Epithelial cell of alveolus of lung (primary cell): ENCODE data around the gene IQCF5. TPM values are rescaled to one million over a fixed set of nuclear protein-coding genes. Genes with fewer than 3 reads are reported as not detected.

Source experiments
- total RNA-seq: library from RNA; depleted of rRNA; stranded (reverse); fragments of >200 nt; gene quantifications from 2 replicates; pipeline ENCODE4 v1.2.1, GENCODE V29; 2015

The IQCF5 gene
- not detected in 2 replicates for total RNA-seq

DNA sequence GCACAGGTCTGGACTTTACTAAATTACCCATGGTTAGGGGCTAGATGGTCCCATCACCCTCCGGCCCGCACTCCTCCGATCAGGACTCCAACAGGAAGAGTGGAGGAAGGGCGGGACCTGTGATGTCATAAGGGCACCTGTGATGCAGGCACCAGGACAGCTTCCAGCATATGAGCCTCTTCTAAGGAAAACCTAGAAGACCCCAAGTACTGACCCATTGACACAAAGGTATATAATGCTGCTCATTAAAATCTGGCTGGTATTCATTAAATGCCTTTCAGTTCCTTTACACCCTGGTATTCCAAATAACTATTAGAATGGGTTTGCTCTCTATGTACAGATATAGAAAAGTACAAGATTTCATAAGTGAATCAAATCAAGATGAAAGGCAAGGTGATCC, at the start of gene IQCF5:
IQCF5 (minus strand) TSS at position 101 of the 400 bp plus-strand sequence; CDS start at position 31, 70 bp downstream.

DNA sequence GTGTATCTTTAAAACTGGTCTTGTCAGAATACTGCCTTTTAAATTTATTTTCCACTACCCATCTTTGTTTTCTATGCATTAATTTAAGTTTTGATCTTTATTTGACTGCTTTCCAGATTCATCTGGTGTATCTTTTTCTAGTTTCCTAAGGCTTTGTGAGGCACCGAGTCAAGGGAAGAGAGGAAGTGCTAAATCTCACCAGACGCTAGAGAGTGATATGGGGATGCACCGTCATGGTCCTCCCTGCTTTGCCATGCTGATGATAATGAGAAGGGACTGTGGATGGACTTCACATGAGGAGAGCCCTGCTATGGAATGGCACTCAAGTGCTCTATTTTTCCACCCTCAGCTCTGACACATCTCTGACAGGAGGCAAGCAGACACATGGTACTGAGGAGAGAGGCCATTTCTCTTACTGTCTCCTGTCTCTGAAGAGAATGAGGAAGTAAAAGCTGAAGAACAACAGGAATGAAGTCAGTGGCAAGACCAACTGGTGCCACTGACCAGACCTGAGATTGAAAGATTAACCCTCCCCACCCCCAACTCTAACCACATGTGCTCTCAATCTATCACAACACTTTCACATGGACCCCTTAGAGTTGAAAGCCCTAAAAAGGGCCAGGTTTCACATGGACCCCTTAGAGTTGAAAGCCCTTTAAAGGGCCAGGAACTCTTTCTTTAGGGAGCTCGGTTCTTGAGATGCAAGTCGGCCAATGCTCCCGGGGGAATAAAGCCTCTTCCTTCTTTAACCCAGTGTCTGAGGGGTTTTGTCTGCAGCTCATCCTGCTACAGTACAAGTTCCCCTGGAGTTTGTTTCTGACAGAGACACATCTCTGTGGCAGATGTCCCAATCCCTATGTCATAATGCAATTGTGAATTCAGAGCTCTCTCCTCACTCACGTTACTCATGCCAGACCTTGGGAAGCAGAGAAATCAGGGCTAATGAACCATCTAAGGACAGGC, 14.4 kb downstream of the IQCF5 start, which contains the start of gene IQCF2:
IQCF2 (plus strand) TSS at position 913 of the 963 bp plus-strand sequence. CDS start 52 bp downstream, outside the sequence.

Other genes with a start within 250 kb of the IQCF5 start
- gene TEX264, start 204.3 kb downstream of the IQCF5 start, total RNA-seq = 54.4 and 85.0 TPM in 2 replicates
- 0.24 TPM in 1 of 2 replicates, not detected in the other for gene GRM2, start 168.5 kb downstream of the IQCF5 start, total RNA-seq
- not detected in 2 replicates for gene IQCF6, start 96.4 kb downstream of the IQCF5 start, total RNA-seq
- gene IQCF2, start 14.0 kb downstream of the IQCF5 start, total RNA-seq = not detected in 2 replicates
- not detected in 2 replicates for gene IQCF1, start 27.8 kb upstream of the IQCF5 start, total RNA-seq
- gene RRP9, start 66.3 kb upstream of the IQCF5 start, total RNA-seq = 8.6 and 25.5 TPM in 2 replicates
- gene PARP3, start 66.8 kb upstream of the IQCF5 start, total RNA-seq = 6.7 and 9.4 TPM in 2 replicates
- 0.08 TPM in 1 of 2 replicates, not detected in the other for gene GPR62, start 79.8 kb upstream of the IQCF5 start, total RNA-seq
- gene PCBP4, start 91.9 kb upstream of the IQCF5 start, total RNA-seq = 55.6 and 129 TPM in 2 replicates
- 54.2 and 86.1 TPM in 2 replicates for gene ABHD14B, start 98.4 kb upstream of the IQCF5 start, total RNA-seq
- 20.4 and 21.6 TPM in 2 replicates for gene ABHD14A, start 99.5 kb upstream of the IQCF5 start, total RNA-seq
- 26.8 and 74.0 TPM in 2 replicates for gene ACY1, start 107.9 kb upstream of the IQCF5 start, total RNA-seq
- gene RPL29, start 120.3 kb upstream of the IQCF5 start, total RNA-seq = 2,354 and 3,771 TPM in 2 replicates
- gene DUSP7, start 181.0 kb upstream of the IQCF5 start, total RNA-seq = 9.6 and 14.2 TPM in 2 replicates